H1 (cell line): ENCODE measurements around the gene BMF. TPM values are rescaled to one million over a fixed set of nuclear protein-coding genes. Genes with fewer than 3 reads are reported as not detected.

Source experiments
- CTCF ChIA-PET: fragments of 300-600 bp; sonication (Branson Sonifier 250); formaldehyde crosslinking; loops from one replicate; lab custom pipeline; 2021; ENCODE audit not compliant: partially characterized antibody; lab: Charles Lee
- POLR2A ChIA-PET: fragments of 300-600 bp; sonication (Branson Sonifier 250); formaldehyde crosslinking; loops from one replicate; lab custom pipeline; 2021; ENCODE audit warnings: inconsistent platforms; ENCODE audit not compliant: partially characterized antibody; lab: Charles Lee
- DNase-seq, 2 experiments: peaks; one replicate each; pipeline versions ENCODE4 v3.0.0 to v3.0.0-alpha.2; 2010 to 2022; ENCODE audit warnings: low spot score in 2 of 2, low read depth in 1 of 2, mixed read lengths in 1 of 2
- FAIRE-seq: peaks from 2 replicates; lab custom pipeline; 2011; peaks lifted over from hg19 to GRCh38; lab: Jason Lieb, UNC
- H2AFZ ChIP-seq: 2 replicates; pipeline ENCODE4 v1.8.1; 2012; ENCODE audit warnings: low read length, inconsistent platforms
- H2AK5ac ChIP-seq: 2 replicates; pipeline ENCODE4 v1.6.1; 2013; ENCODE audit warnings: low read depth, low read length
- H2BK120ac ChIP-seq: replicated peaks from 2 replicates; pipeline ENCODE3; 2013; ENCODE audit warnings: low read depth, low read length, inconsistent platforms
- H2BK12ac ChIP-seq: 2 replicates; pipeline ENCODE4 v1.6.1; 2013; ENCODE audit warnings: low read depth, low read length
- H2BK15ac ChIP-seq: 2 replicates; pipeline ENCODE4 v1.6.1; 2013; ENCODE audit warnings: low read length
- H2BK20ac ChIP-seq: 2 replicates; pipeline ENCODE4 v1.6.1; 2013; ENCODE audit warnings: low read length
- H2BK5ac ChIP-seq: 2 replicates; pipeline ENCODE4 v1.6.1; 2013; ENCODE audit warnings: low read depth, low read length
- H3K14ac ChIP-seq: 2 replicates; pipeline ENCODE4 v1.6.1; 2013; ENCODE audit warnings: inconsistent platforms; ENCODE audit not compliant: insufficient read length
- H3K18ac ChIP-seq: 2 replicates; pipeline ENCODE4 v1.6.1; 2013; ENCODE audit warnings: low read length; ENCODE audit errors: extremely low read depth
- H3K23ac ChIP-seq: 2 replicates; pipeline ENCODE4 v1.6.1; 2013; ENCODE audit warnings: inconsistent platforms; ENCODE audit not compliant: insufficient read length
- H3K23me2 ChIP-seq: 2 replicates; pipeline ENCODE4 v1.6.1; 2013; ENCODE audit warnings: low read depth, low read length
- H3K27ac ChIP-seq: 2 replicates; pipeline ENCODE4 v1.6.1; 2011; ENCODE audit warnings: low read depth, low read length, inconsistent platforms
- H3K27me3 ChIP-seq, 4 experiments: replicated peaks in 1 of 4; 1 replicate in 1 of 4; 2 replicates in 3 of 4; pipeline versions ENCODE4 v1.6.1 to v1.8.1; 2011 to 2013; ENCODE audit warnings: low read length in 3 of 4, mild to moderate bottlenecking in 3 of 4, inconsistent platforms in 2 of 4, mixed read lengths in 2 of 4, moderate library complexity in 1 of 4; ENCODE audit not compliant: control insufficient read depth in 3 of 4, insufficient read depth in 3 of 4; ENCODE audit errors: extremely low read depth in 1 of 4
- H3K36me3 ChIP-seq, 4 experiments: 2 replicates each; pipeline versions ENCODE4 v1.6.1 to v1.8.1; 2011 to 2013; ENCODE audit warnings: mild to moderate bottlenecking in 4 of 4, low read length in 3 of 4, moderate library complexity in 2 of 4, control low read depth in 1 of 4, inconsistent platforms in 1 of 4; ENCODE audit not compliant: insufficient read depth in 4 of 4, control insufficient read depth in 2 of 4
- H3K4ac ChIP-seq: replicated peaks from 2 replicates; pipeline ENCODE3; 2013; ENCODE audit warnings: low read length, low read depth, mixed read lengths, inconsistent platforms; ENCODE audit not compliant: insufficient read length
- H3K4me1 ChIP-seq, 4 experiments: replicated peaks in 1 of 4; 1 replicate in 1 of 4; 2 replicates in 3 of 4; pipeline versions ENCODE4 v1.6.1 to v1.8.1; 2011 to 2013; ENCODE audit warnings: low read length in 3 of 4, inconsistent platforms in 2 of 4, mixed read lengths in 1 of 4; ENCODE audit not compliant: insufficient read depth in 4 of 4, control insufficient read depth in 3 of 4
- H3K4me2 ChIP-seq, 2 experiments: 2 replicates each; pipeline versions ENCODE4 v1.6.1 to v1.8.1; 2011 to 2013; ENCODE audit warnings: low read depth in 2 of 2, low read length in 2 of 2, control low read depth in 1 of 2, inconsistent platforms in 1 of 2, mild to moderate bottlenecking in 1 of 2; ENCODE audit not compliant: insufficient read depth in 1 of 2
- H3K4me3 ChIP-seq, 4 experiments: fragments of 200-600, 300-600 bp in 1 of 4; sonication (generic), shearing (Covaris generic), sonication (Bioruptor Twin) in 1 of 4; 2 replicates each; pipeline versions ENCODE4 v1.5.1 to v1.8.1; 2011 to 2016; ENCODE audit warnings: low read length in 4 of 4, low read depth in 3 of 4, control low read depth in 2 of 4, inconsistent platforms in 2 of 4, mild to moderate bottlenecking in 2 of 4, mixed read lengths in 1 of 4, moderate library complexity in 1 of 4; ENCODE audit not compliant: insufficient read depth in 2 of 4; ENCODE audit errors: extremely low read depth in 1 of 4
- H3K56ac ChIP-seq: replicated peaks from 2 replicates; pipeline ENCODE3; 2013; ENCODE audit warnings: low read depth, mild to moderate bottlenecking, mixed read lengths, low read length, inconsistent platforms; ENCODE audit not compliant: insufficient read length
- H3K79me1 ChIP-seq: 2 replicates; pipeline ENCODE4 v1.6.1; 2013; ENCODE audit warnings: low read depth, low read length, control low read depth
- H3K79me2 ChIP-seq, 2 experiments: 2 replicates each; pipeline versions ENCODE4 v1.6.1 to v1.8.1; 2012 to 2013; ENCODE audit warnings: low read length in 2 of 2, mild to moderate bottlenecking in 2 of 2, inconsistent platforms in 1 of 2; ENCODE audit not compliant: insufficient read depth in 2 of 2, control insufficient read depth in 1 of 2
- H3K9ac ChIP-seq, 4 experiments: replicated peaks in 1 of 4; 1 replicate in 1 of 4; 2 replicates in 3 of 4; pipeline versions ENCODE4 v1.6.1 to v1.8.1; 2011 to 2013; ENCODE audit warnings: low read depth in 3 of 4, low read length in 3 of 4, control low read depth in 2 of 4, mild to moderate bottlenecking in 2 of 4, moderate library complexity in 2 of 4, inconsistent platforms in 1 of 4; ENCODE audit errors: extremely low read depth in 1 of 4
- H3K9me3 ChIP-seq, 2 experiments: 2 replicates each; pipeline versions ENCODE4 v1.6.1 to v1.8.1; 2012 to 2013; ENCODE audit warnings: mild to moderate bottlenecking in 2 of 2, moderate library complexity in 2 of 2, control low read depth in 1 of 2, inconsistent platforms in 1 of 2, low read depth in 1 of 2, low read length in 1 of 2, mixed read lengths in 1 of 2; ENCODE audit not compliant: insufficient read depth in 2 of 2
- H4K20me1 ChIP-seq, 2 experiments: replicated peaks in 1 of 2; 2 replicates each; pipeline versions ENCODE3 to v1.8.1; 2011 to 2013; ENCODE audit warnings: inconsistent platforms in 2 of 2, low read length in 2 of 2, mild to moderate bottlenecking in 1 of 2; ENCODE audit not compliant: insufficient read depth in 2 of 2, control insufficient read depth in 1 of 2
- H4K5ac ChIP-seq: 2 replicates; pipeline ENCODE4 v1.6.1; 2013; ENCODE audit warnings: low read length, low read depth, mixed read lengths, inconsistent platforms; ENCODE audit not compliant: insufficient read length
- H4K8ac ChIP-seq: 2 replicates; pipeline ENCODE4 v1.8.0; 2013; ENCODE audit warnings: mild to moderate bottlenecking, moderate library complexity, low read length, inconsistent platforms; ENCODE audit not compliant: insufficient read depth; ENCODE audit errors: extremely low read depth
- H4K91ac ChIP-seq: replicated peaks from 2 replicates; pipeline ENCODE3; 2013; ENCODE audit warnings: low read length, mixed read lengths, inconsistent platforms; ENCODE audit not compliant: insufficient read length
- CEBPB ChIP-seq: IDR thresholded peaks from 2 replicates; pipeline ENCODE4 v1.6.1; 2012; ENCODE audit warnings: low read depth, low read length
- CHD1 ChIP-seq: IDR thresholded peaks from 2 replicates; pipeline ENCODE4 v1.6.1; 2012; ENCODE audit warnings: low read depth, low read length, improper control_type of control experiment
- EGR1 ChIP-seq: IDR thresholded peaks from 2 replicates; pipeline ENCODE4 v1.6.1; 2011; ENCODE audit warnings: low read depth, low read length, borderline replicate concordance
- EP300 ChIP-seq, 2 experiments: IDR thresholded peaks; 1 replicate in 1 of 2; 2 replicates in 1 of 2; pipeline ENCODE4 v1.6.1; 2011 to 2012; ENCODE audit warnings: low read depth in 2 of 2, low read length in 2 of 2, mild to moderate bottlenecking in 2 of 2, borderline replicate concordance in 1 of 2, inconsistent platforms in 1 of 2, moderate library complexity in 1 of 2
- HDAC6 ChIP-seq: IDR thresholded peaks from one replicate; pipeline ENCODE4 v1.7.1; 2012; ENCODE audit warnings: low read depth, mild to moderate bottlenecking, inconsistent platforms, low read length, moderate library complexity
- KDM1A ChIP-seq: fragments of 200-600, 300-600 bp; sonication (generic); IDR thresholded peaks from 2 replicates; pipeline ENCODE4 v1.7.1; 2016; ENCODE audit warnings: mild to moderate bottlenecking, low read length, borderline replicate concordance
- KDM5A ChIP-seq: fragments of 200-600 bp; IDR thresholded peaks from 2 replicates; pipeline ENCODE4 v1.7.1; 2012; ENCODE audit warnings: mild to moderate bottlenecking, low read length, inconsistent platforms, mixed read lengths
- NRF1 ChIP-seq: IDR thresholded peaks from 2 replicates; pipeline ENCODE4 v1.6.1; 2011; ENCODE audit warnings: mild to moderate bottlenecking, low read depth, low read length, improper control_type of control experiment
- POLR2AphosphoS5 ChIP-seq: IDR thresholded peaks from 2 replicates; pipeline ENCODE4 v1.6.1; 2011; ENCODE audit warnings: low read depth, low read length
- POU5F1 ChIP-seq: IDR thresholded peaks from 2 replicates; pipeline ENCODE4 v1.6.1; 2011; ENCODE audit warnings: low read depth, mild to moderate bottlenecking, low read length, moderate library complexity
- SIRT6 ChIP-seq: IDR thresholded peaks from one replicate; pipeline ENCODE4 v1.7.1; 2012; ENCODE audit warnings: low read length, inconsistent platforms
- TEAD4 ChIP-seq: IDR thresholded peaks from 2 replicates; pipeline ENCODE4 v1.6.1; 2012; ENCODE audit warnings: low read depth, low read length, inconsistent platforms, mixed read lengths
- WGBS, 2 experiments: shearing (Covaris generic) in 1 of 2; methylation state at CpG; one replicate each; pipeline versions ENCODE4 v1.1.6 to v1.1.7; 2013 to 2015; ENCODE audit warnings: low lambda C conversion rate in 2 of 2, mixed read lengths in 2 of 2, inconsistent platforms in 1 of 2, low coverage in 1 of 2, missing lambda C conversion rate in 1 of 2; ENCODE audit not compliant: insufficient replicate concordance in 2 of 2, insufficient coverage in 1 of 2, insufficient read length in 1 of 2; ENCODE audit errors: extremely low coverage in 1 of 2, missing lambda C conversion rate in 1 of 2; 5-methylcytosine and 5-hydroxymethylcytosine counted together
- polyA plus RNA-seq, 7 experiments: library from polyadenylated mRNA; depleted of rRNA in 3 of 7; stranded (reverse) in 5 of 7; unstranded in 2 of 7; fragments of >200 nt in 5 of 7; fragments of 200-250 nt in 2 of 7; gene quantifications; 1 replicate in 5 of 7; 2 replicates in 1 of 7; 4 replicates in 1 of 7; pipeline versions ENCODE4 v1.2.1 to v1.2.3, GENCODE V29; 2011 to 2013; ENCODE audit warnings: missing spikeins in 2 of 7, mixed read lengths in 2 of 7
- total RNA-seq: library from RNA; stranded (reverse); fragmentation: NEBNext Ultra II Directional; extraction: Animal tissue kit (Norgen Biotek cat#: 25700); gene quantifications from 2 replicates; pipeline ENCODE4 v1.2.1, GENCODE V29; 2021
- TF ChIP-seq, protein P1 (sequence below): IDR thresholded peaks from 2 replicates; pipeline ENCODE4 v1.6.1; 2012; ENCODE audit warnings: inconsistent platforms

The BMF gene
- total and polyA plus RNA-seq, 2 of the 8 experiments (the other 6 are each of a cell fraction or from before 2014, with no cell fraction given) = 21.2 to 24.2 TPM

DNA sequence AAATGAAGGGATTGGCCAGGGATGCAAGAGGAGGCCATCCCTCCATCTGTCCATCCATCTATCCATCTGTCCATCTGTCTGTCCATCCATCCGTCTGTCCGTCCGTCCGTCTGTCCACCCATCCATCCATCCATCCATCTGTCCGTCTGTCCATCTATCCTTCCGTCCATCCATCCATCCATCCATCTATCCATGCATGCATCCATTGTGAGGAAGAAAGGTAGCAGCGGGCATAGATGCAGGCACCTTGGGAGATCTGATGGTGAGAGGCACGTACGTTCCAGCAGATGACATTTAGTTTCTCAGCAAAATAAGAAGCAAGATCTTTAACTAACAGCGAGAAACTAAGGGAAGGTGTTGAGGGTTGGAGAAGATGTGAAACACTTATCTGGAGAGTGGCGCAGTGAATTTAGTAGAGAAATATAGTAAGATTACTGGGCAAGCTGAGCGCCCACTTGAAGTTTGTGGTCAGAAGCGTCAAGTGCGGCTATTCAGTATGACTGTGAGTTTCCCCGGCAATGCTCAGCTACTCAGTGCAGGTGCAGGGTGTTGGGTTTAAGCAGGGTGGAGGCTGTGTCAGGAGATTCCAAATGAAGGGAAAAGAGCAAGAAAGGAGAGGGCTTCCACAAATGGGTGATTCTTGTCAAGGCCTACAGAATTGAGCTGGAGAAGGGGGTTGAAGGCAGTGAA, 47.3 kb downstream of the BMF start:
- no peak overlapping the region for H4K8ac ChIP-seq
- POLR2A ChIA-PET = interaction anchor here (1.2 to 4.0 kb wide), 5 partner anchors 10 to 38 kb away, joined by 3 to 15 read pairs (median 6); no protein-coding TSS in a partner anchor
- H3K36me3 ChIP-seq = no peaks in the 10 kb centered on the region
- H2AFZ ChIP-seq = no peak overlapping the region
- no peaks in the 10 kb centered on the region for H3K9me3 ChIP-seq
- H3K4me3 ChIP-seq = no peak overlapping the region
- no peak overlapping the region for H4K91ac ChIP-seq
- H3K23ac ChIP-seq = no peak overlapping the region
- TF ChIP-seq KDM1A (no peak), POU5F1 (no peak), NRF1 (no peak), KDM5A (no peak), EGR1 (no peak), TEAD4 (no peak), EP300 (IDR thresholded peaks at IDR 0.05; ENCODE audit: borderline replicate concordance in 1 of 2, low read depth in 2 of 2, low read length in 2 of 2) (no peak), POLR2AphosphoS5 (no peak), CHD1 (no peak), HDAC6 (no peak), SIRT6 (no peak), CEBPB (no peak)
- TF ChIP-seq, protein P1, sequence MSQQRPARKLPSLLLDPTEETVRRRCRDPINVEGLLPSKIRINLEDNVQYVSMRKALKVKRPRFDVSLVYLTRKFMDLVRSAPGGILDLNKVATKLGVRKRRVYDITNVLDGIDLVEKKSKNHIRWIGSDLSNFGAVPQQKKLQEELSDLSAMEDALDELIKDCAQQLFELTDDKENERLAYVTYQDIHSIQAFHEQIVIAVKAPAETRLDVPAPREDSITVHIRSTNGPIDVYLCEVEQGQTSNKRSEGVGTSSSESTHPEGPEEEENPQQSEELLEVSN = no peak
- H2BK120ac ChIP-seq = no peak overlapping the region
- peaks cover 0 to 2% (median 0%) of the 10 kb centered on the region in 4 experiments; a peak in 1 of 7 replicates for H3K27me3 ChIP-seq
- H3K4ac ChIP-seq = no peak overlapping the region
- no peak overlapping the region for H2BK12ac ChIP-seq
- no peak overlapping the region for H3K18ac ChIP-seq
- no peak for FAIRE-seq
- WGBS, 2 experiments = 91% methylated on average over 15 of the region's 15 CpGs; no CpG with 5 or more reads in 1 of the 2 experiments
- H4K20me1 ChIP-seq = no peaks in the 10 kb centered on the region
- no peak overlapping the region for H4K5ac ChIP-seq
- no peak overlapping the region for H3K9ac ChIP-seq
- H3K79me2 ChIP-seq = no peaks in the 10 kb centered on the region
- H3K56ac ChIP-seq = no peak overlapping the region
- H2BK5ac ChIP-seq = no peak overlapping the region
- H3K4me2 ChIP-seq = no peak overlapping the region
- H3K4me1 ChIP-seq = peaks cover 0 to 9% (median 0%) of the 10 kb centered on the region in 4 experiments; a peak in 3 of 7 replicates
- no peak overlapping the region for H3K14ac ChIP-seq
- no peak for DNase-seq
- H2BK15ac ChIP-seq = no peak overlapping the region
- no peaks in the 10 kb centered on the region; the same call in 1 of the 2 replicates for H3K23me2 ChIP-seq
- no peak overlapping the region for H3K27ac ChIP-seq
- H2BK20ac ChIP-seq = no peak overlapping the region
- H3K79me1 ChIP-seq = no peaks in the 10 kb centered on the region
- no peak overlapping the region for H2AK5ac ChIP-seq
- CTCF ChIA-PET = interaction anchor here (0.8 to 5.5 kb wide), 13 partner anchors 9 to 213 kb away, joined by 3 to 65 read pairs (median 8); no protein-coding TSS in a partner anchor
